BJ (cell line): ENCODE data around the gene CAMSAP1. TPM values are rescaled to one million over a fixed set of nuclear protein-coding genes. Genes with fewer than 3 reads are reported as not detected.

Experiments used
- CTCF ChIA-PET: fragments of 350-600 bp; formaldehyde crosslinking; extraction: SDS; loops from one replicate; lab custom pipeline; 2021; ENCODE audit warnings: antibody characterized with exemption, inconsistent platforms; lab: Yijun Ruan, JAX
- POLR2A ChIA-PET: fragments of 300-600 bp; sonication (Branson Sonifier 250); formaldehyde crosslinking; extraction: SDS; loops from one replicate; lab custom pipeline; 2021; ENCODE audit warnings: antibody characterized with exemption; lab: Charles Lee
- DNase-seq: peaks from one replicate; pipeline ENCODE4 v3.0.0-alpha.2; 2011; ENCODE audit warnings: low read depth
- H3K27me3 ChIP-seq: 2 replicates; pipeline ENCODE4 v1.6.0; 2011; ENCODE audit warnings: low read length; ENCODE audit not compliant: control insufficient read depth, insufficient read depth
- H3K36me3 ChIP-seq: 2 replicates; pipeline ENCODE4 v1.5.1; 2011; ENCODE audit warnings: low read length; ENCODE audit not compliant: control insufficient read depth, insufficient read depth
- H3K4me3 ChIP-seq: 2 replicates; pipeline ENCODE4 v1.5.1; 2011; ENCODE audit warnings: low read depth, mild to moderate bottlenecking, control low read depth, low read length
- CTCF ChIP-seq: IDR thresholded peaks from 2 replicates; pipeline ENCODE4 v1.5.1; 2011; ENCODE audit warnings: low read depth, mild to moderate bottlenecking, control low read depth, inconsistent platforms, low read length, moderate library complexity; ENCODE audit not compliant: insufficient read depth
- polyA plus RNA-seq: library from polyadenylated mRNA; depleted of rRNA; stranded (reverse); fragments of >200 nt; gene quantifications from 2 replicates; pipeline ENCODE4 v1.2.3, GENCODE V29; 2011

CAMSAP1 gene
- polyA plus RNA-seq, 1 experiment, result 4.1 TPM

GRCh38 chr9:135817951-135818717 is 89.2 kb downstream of the CAMSAP1 start:
- DNase-seq, result no peak
- TF ChIP-seq CTCF, result no peak

DNA sequence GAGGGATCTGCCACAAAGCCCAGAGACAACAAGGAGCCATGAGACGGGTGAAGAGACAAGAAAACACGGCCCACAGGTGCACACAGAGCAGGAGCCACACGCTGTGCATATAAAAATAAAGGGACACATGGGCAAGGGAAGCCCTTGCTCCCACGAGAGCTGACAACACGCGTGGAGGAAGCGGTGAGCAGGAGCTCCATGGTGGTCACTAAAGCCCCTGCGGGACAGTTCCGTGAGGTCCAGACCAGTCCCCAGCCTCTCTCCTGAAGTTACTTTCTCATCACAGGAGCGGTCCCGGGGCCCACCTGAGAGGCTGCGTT is 90.7 kb downstream of the CAMSAP1 start:
- CTCF ChIA-PET, result no interaction called here

More at GRCh38 chr9:135817951-135818717, 89.2 kb downstream of the CAMSAP1 start:
- ChIA-PET POLR2A (no interaction called here), CTCF (no interaction called here)
- no peaks in the 10 kb centered on the region for H3K27me3 ChIP-seq
- H3K36me3 ChIP-seq, result peaks cover 48% of the 10 kb centered on the region
- no peak overlapping the region for H3K4me3 ChIP-seq

GRCh38 chr9:135815830-135816650 is 91.3 kb downstream of the CAMSAP1 start:
- no peak for DNase-seq
- no peaks in the 10 kb centered on the region for H3K27me3 ChIP-seq
- H3K4me3 ChIP-seq, result no peak overlapping the region
- peaks cover 39% of the 10 kb centered on the region for H3K36me3 ChIP-seq
- ChIA-PET POLR2A (no interaction called here), CTCF (no interaction called here)
- TF ChIP-seq CTCF, result no peak

More for the DNA sequence above, 90.7 kb downstream of the CAMSAP1 start:
- no peak for TF ChIP-seq CTCF
- POLR2A ChIA-PET, result no interaction called here
- DNase-seq, result no peak
- peaks cover 38% of the 10 kb centered on the region for H3K36me3 ChIP-seq
- no peaks in the 10 kb centered on the region for H3K27me3 ChIP-seq
- no peak overlapping the region for H3K4me3 ChIP-seq

DNA sequence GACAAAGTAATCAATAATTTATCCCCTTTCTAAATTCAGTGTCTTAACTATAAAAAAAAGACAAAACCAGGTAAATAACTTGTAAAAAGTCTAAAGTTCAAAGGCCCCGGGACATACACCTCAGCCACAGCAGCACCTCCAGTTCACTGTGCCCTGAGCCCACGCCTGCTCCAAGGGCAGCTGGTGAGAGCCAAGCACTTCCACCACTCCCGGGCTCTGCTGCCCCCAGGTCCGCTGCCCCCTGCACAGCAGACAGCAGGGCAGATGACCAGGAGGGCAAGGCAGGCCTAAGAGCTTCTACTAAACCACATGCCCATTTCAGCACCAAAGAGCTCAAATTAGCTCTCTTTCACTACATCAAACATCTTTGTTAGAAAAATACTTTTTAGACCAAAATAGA is 91.9 kb downstream of the CAMSAP1 start:
- CTCF ChIA-PET, result no interaction called here
- no peak overlapping the region for H3K4me3 ChIP-seq
- H3K36me3 ChIP-seq, result peaks cover 39% of the 10 kb centered on the region
- POLR2A ChIA-PET, result no interaction called here
- DNase-seq, result no peak
- no peak for TF ChIP-seq CTCF
- H3K27me3 ChIP-seq, result no peaks in the 10 kb centered on the region

DNA sequence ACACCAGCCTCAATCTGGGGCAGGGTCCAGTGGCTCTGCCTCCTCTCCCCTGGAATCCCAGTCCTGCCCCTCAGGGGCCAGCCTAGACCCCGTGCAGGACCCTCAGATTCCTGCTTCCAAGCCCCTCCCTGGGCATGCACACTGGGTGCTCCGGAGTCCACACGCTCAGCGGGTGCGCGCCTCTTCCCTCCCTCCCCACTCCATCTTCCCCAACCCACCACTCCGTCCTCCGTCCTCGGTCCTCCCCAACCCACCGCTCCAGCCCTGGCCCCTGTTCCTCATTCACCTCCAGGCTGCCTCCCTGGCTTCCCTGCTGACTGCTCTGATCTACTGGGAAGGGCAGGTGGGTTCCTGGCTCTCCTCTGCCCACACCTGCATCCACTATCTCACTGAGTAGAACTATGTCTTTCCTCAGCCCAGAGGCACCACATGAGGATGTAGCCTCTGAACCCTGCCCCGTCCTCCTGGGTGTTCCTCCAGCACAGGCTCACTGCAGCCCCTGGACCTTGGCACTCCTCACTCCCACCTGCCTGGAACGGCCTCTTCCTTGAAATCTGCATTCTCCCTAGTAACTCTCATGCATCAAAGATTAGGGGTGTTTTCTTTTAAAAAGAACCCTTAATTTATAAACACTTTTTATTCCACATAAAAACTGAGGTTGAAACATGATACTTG is 92.8 kb downstream of the CAMSAP1 start:
- no peak for TF ChIP-seq CTCF
- H3K4me3 ChIP-seq, result no peak overlapping the region
- ChIA-PET POLR2A (no interaction called here), CTCF (no interaction called here)
- DNase-seq, result no peak
- peaks cover 39% of the 10 kb centered on the region for H3K36me3 ChIP-seq
- H3K27me3 ChIP-seq, result no peaks in the 10 kb centered on the region
